Sigmoid colon (tissue), 7 donors: Measurements from ENCODE around the gene RFNG. TPM values are rescaled to one million over a fixed set of nuclear protein-coding genes. Genes with fewer than 3 reads are reported as not detected.

Experiments
- DNase-seq: peaks from one replicate; pipeline ENCODE4 v3.0.0-alpha.2; 2019
- H3K27ac ChIP-seq, 4 donors: fragments of 200-600 bp; sonication (generic); one replicate each; pipeline ENCODE4 v1.5.1; 2016 to 2019; ENCODE audit warnings: mild to moderate bottlenecking in 1 of 4
- H3K27me3 ChIP-seq, 3 donors: fragments of 200-600 bp; sonication (generic); one replicate each; pipeline ENCODE4 v1.5.1; 2019; ENCODE audit warnings: mild to moderate bottlenecking in 1 of 3
- H3K36me3 ChIP-seq, 4 donors: fragments of 200-600 bp; sonication (generic); one replicate each; pipeline ENCODE4 v1.5.1; 2016 to 2019
- H3K4me1 ChIP-seq, 4 donors: fragments of 200-600 bp; sonication (generic); one replicate each; pipeline ENCODE4 v1.5.1; 2017 to 2019
- H3K4me3 ChIP-seq, 4 donors: fragments of 200-600 bp; sonication (generic); one replicate each; pipeline ENCODE4 v1.5.1; 2017 to 2019; ENCODE audit warnings: mild to moderate bottlenecking in 2 of 4, moderate library complexity in 1 of 4
- H3K9me3 ChIP-seq, 4 donors: fragments of 200-600 bp in 3 of 4; sonication (generic) in 3 of 4; one replicate each; pipeline versions ENCODE4 v1.5.1 to v1.6.1; 2013 to 2019
- CTCF ChIP-seq, 4 experiments: fragments of 450-650 bp in 3 of 4; fragments of 200-600 bp in 1 of 4; IDR thresholded peaks; one replicate each; pipeline ENCODE4 v1.5.1; 2016 to 2019; ENCODE audit warnings: antibody characterized with exemption in 4 of 4, mild to moderate bottlenecking in 3 of 4, moderate library complexity in 2 of 4
- EP300 ChIP-seq, 4 donors: sonication (generic); formaldehyde crosslinking; IDR thresholded peaks; one replicate each; pipeline ENCODE4 v1.6.1; 2017; ENCODE audit warnings: antibody characterized with exemption in 4 of 4
- POLR2A ChIP-seq, 2 donors: fragments of 450-650 bp; IDR thresholded peaks; one replicate each; pipeline ENCODE4 v1.6.1; 2016; ENCODE audit warnings: antibody characterized with exemption in 2 of 2, mild to moderate bottlenecking in 2 of 2, moderate library complexity in 2 of 2
- POLR2AphosphoS5 ChIP-seq, 4 donors: sonication (generic); formaldehyde crosslinking; IDR thresholded peaks; one replicate each; pipeline ENCODE4 v1.6.1; 2017; ENCODE audit warnings: antibody characterized with exemption in 4 of 4
- WGBS, 2 donors: extraction: QIAGEN DNeasy Blood & Tissue Kit; methylation state at CpG; one replicate each; pipeline ENCODE4 v1.1.7; 2013; 5-methylcytosine and 5-hydroxymethylcytosine counted together
- intact Hi-C: fragments of 100-400 bp; cut with DNase I; formaldehyde crosslinking; loops from one replicate; pipeline ENCODE4 v1.15.1; 2023
- polyA plus RNA-seq, 3 donors: library from polyadenylated mRNA; stranded (reverse); fragments of 200-250 nt; gene quantifications; one replicate each; pipeline ENCODE4 v1.2.3, GENCODE V29; 2013
- total RNA-seq, 4 donors: library from RNA; depleted of rRNA; stranded (reverse); fragments of >200 nt; gene quantifications; one replicate each; pipeline ENCODE4 v1.1.0, GENCODE V29; 2016
- donor health status: healthy with polysubstance abuse.
- donor health status: Bipolar disorder and iron deficiency.
- donor health status: healthy.

Gene RFNG
- total and polyA plus RNA-seq, 7 donors, result 13.6 to 38.6 (median 33.5) TPM

DNA sequence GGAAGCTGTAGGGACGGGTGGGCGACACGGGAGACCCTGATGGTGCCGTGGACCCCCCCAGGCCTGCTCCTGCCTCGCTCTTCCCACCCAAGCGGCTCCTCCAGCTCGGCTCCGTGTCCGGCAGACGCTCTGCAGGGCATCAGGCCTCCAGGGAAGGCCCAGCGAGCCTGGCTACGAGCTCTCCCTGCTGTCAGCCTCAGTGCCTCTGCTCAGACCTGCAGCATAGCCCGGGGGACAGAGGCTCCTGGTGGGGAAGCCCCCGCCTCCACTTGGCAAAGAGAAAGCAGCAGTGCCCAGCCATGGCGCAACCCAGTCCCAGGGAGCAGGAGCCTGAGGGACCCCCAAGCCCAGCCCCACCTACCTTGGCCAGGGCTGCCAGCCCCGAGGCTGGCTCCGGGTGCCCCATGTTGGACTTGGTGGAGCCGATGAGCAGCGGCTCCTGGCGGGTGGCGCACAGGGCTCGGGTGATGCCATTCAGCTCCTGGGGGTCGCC is 40.5 kb upstream of the RFNG start:
- no peaks in the 10 kb centered on the region for H3K9me3 ChIP-seq
- H3K27ac ChIP-seq, result no peak overlapping the region
- H3K27me3 ChIP-seq, result no peaks in the 10 kb centered on the region
- no peak for TF ChIP-seq POLR2AphosphoS5 (IDR thresholded peaks at IDR 0.05)
- no peak for TF ChIP-seq EP300 (IDR thresholded peaks at IDR 0.05)
- no peak for TF ChIP-seq POLR2A (IDR thresholded peaks at IDR 0.05)
- no peak for TF ChIP-seq CTCF (IDR thresholded peaks at IDR 0.05)
- peaks cover 0 to 15% (median 12%) of the 10 kb centered on the region in 4 donors for H3K4me1 ChIP-seq
- 94 to 96% methylated on average over 23 of the region's 23 CpGs for WGBS, 2 donors
- no peak overlapping the region for H3K4me3 ChIP-seq
- no peak for DNase-seq
- H3K36me3 ChIP-seq, result peaks cover 75 to 90% (median 82%) of the 10 kb centered on the region in 4 donors
- intact Hi-C loops, result no loop called here

DNA sequence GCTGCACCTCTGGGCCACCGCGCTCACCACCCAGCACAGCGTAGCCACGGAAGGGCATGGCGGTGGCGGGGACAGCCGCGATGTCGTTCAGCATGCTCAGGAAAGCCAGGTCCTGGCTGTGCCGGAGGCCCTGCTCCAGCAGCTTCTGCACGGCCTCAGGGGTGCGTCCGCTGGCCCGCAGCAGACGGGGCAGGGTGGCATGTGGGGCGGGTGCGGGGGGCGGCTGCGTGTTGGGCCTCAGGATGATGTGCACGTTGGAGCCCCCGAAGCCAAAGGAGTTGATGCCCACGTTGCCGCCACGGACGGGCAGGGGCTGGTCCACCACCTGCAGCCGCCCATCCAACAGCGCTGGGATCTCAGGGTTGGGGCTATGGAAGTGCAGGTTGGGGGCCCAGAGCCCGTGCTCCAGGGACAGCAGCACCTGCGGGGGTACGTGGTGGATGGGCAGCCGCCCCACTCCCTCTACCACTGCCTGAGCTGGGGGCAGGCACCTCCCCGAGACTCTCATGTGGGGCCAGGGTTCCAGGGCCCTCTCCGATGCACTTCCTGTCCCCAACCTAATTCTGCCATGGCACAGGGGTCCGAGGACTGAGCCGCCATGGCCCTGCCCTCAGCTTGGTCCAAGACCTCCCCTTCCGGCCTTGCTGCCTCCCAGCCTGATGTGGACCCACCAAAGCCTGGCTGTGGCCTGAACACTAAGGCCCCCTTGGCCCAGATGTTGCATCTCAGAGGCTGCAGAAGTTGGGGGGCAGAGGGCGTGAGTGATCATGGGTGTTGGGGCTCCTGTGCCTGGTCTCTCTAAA is 39.9 kb upstream of the RFNG start:
- Histone ChIP-seq H3K4me1 (peaks cover 0 to 8% (median 5%) of the 10 kb centered on the region in 4 donors), H3K9me3 (no peaks in the 10 kb centered on the region), H3K27ac (no peak overlapping the region), H3K27me3 (no peaks in the 10 kb centered on the region), H3K36me3 (peaks cover 75 to 97% (median 89%) of the 10 kb centered on the region in 4 donors), H3K4me3 (no peak overlapping the region)
- intact Hi-C loops, result no loop called here
- DNase-seq, result no peak
- no peak for TF ChIP-seq EP300 (IDR thresholded peaks at IDR 0.05)
- no peak for TF ChIP-seq CTCF (IDR thresholded peaks at IDR 0.05)
- no peak for TF ChIP-seq POLR2A (IDR thresholded peaks at IDR 0.05)
- TF ChIP-seq POLR2AphosphoS5 (IDR thresholded peaks at IDR 0.05), result no peak
- 95 to 97% methylated on average over 37 of the region's 37 CpGs for WGBS, 2 donors

DNA sequence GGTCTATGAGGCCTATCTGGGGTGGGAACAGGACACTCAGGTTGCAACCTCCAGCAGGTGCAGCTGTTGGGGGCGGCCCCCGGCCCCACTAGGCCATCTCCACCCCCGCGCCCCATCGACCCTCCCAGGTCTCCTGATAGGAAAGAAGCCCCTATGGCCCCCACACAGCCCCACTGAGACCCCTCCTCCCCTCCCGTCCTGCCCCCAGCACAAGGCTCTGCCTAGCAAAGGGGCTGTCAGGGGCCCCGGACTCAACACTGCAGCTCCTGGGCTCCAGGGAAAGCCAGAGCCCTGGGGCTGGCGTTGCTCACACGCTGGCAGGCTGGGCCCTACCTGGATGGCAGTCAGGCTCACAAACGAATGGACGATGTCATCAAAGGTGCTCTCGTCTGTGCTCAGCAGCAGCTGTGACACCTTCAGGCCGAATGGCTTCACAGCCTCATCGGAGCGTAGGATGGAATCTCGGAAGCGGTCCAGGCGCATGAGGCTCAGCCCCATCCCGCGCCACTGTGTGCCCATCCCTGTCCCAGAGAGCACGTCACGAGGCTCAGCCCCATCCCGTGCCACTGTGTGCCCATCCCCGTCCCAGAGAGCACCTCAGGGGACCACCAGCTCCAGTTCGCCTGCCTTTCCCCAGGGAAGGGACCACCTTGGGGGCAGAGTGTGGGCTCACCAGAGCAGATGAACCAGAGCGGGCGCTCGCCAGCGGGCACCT is 39.1 kb upstream of the RFNG start:
- no peak overlapping the region for H3K4me3 ChIP-seq
- no peak for DNase-seq
- H3K9me3 ChIP-seq, result no peaks in the 10 kb centered on the region
- H3K27me3 ChIP-seq, result no peaks in the 10 kb centered on the region
- intact Hi-C loops, result no loop called here
- peaks cover 0 to under 1% (median under 1%) of the 10 kb centered on the region in 4 donors for H3K4me1 ChIP-seq
- TF ChIP-seq POLR2AphosphoS5 (IDR thresholded peaks at IDR 0.05) (no peak), POLR2A (IDR thresholded peaks at IDR 0.05) (no peak), EP300 (IDR thresholded peaks at IDR 0.05) (no peak), CTCF (IDR thresholded peaks at IDR 0.05) (no peak)
- 95 to 96% methylated on average over 29 of the region's 29 CpGs for WGBS, 2 donors
- peaks cover 81 to 100% (median 93%) of the 10 kb centered on the region in 4 donors for H3K36me3 ChIP-seq
- no peak overlapping the region for H3K27ac ChIP-seq

GRCh38 chr17:82089723-82090548 is 38.3 kb upstream of the RFNG start:
- peaks cover 86 to 100% (median 96%) of the 10 kb centered on the region in 4 donors for H3K36me3 ChIP-seq
- no peaks in the 10 kb centered on the region for H3K4me1 ChIP-seq
- intact Hi-C loops, result no loop called here

More at GRCh38 chr17:82089723-82090548, 38.3 kb upstream of the RFNG start:
- no peak for DNase-seq
- Histone ChIP-seq H3K4me3 (no peak overlapping the region), H3K9me3 (no peaks in the 10 kb centered on the region), H3K27ac (no peak overlapping the region), H3K27me3 (no peaks in the 10 kb centered on the region)
- WGBS, 2 donors, result 91 to 93% methylated on average over 29 of the region's 29 CpGs
- TF ChIP-seq POLR2A (IDR thresholded peaks at IDR 0.05) (no peak), POLR2AphosphoS5 (IDR thresholded peaks at IDR 0.05) (no peak), EP300 (IDR thresholded peaks at IDR 0.05) (no peak), CTCF (IDR thresholded peaks at IDR 0.05) (no peak)
